IPS DF 6.9 (cell line): ENCODE measurements around the gene RNF181.

Experiments
- DNase-seq: peaks from one replicate; pipeline ENCODE4 v3.0.0-alpha.2; 2013; ENCODE audit warnings: low read depth, low spot score
- H3K27ac ChIP-seq: one replicate; pipeline ENCODE4 v1.5.1; 2013; ENCODE audit warnings: low read length, control low read depth
- H3K27me3 ChIP-seq: 2 replicates; pipeline ENCODE4 v1.6.1; 2013; ENCODE audit warnings: mild to moderate bottlenecking, low read length; ENCODE audit not compliant: control insufficient read depth, insufficient read depth
- H3K36me3 ChIP-seq: 2 replicates; pipeline ENCODE4 v1.6.1; 2013; ENCODE audit warnings: low read length; ENCODE audit not compliant: control insufficient read depth, insufficient read depth
- H3K4me1 ChIP-seq: 2 replicates; pipeline ENCODE4 v1.6.1; 2013; ENCODE audit warnings: low read length; ENCODE audit not compliant: control insufficient read depth, insufficient read depth
- H3K4me3 ChIP-seq: 2 replicates; pipeline ENCODE4 v1.5.1; 2013; ENCODE audit warnings: mild to moderate bottlenecking, low read length
- H3K9me3 ChIP-seq: 2 replicates; pipeline ENCODE4 v1.6.1; 2013; ENCODE audit warnings: low read length, inconsistent platforms; ENCODE audit not compliant: control insufficient read depth, insufficient read depth
- WGBS: extraction: QIAGEN DNeasy Blood & Tissue Kit; methylation state at CpG from one replicate; pipeline ENCODE4 v1.1.7; 2013; ENCODE audit warnings: mixed read lengths, missing lambda C conversion rate; ENCODE audit not compliant: insufficient read length, insufficient coverage; 5-methylcytosine and 5-hydroxymethylcytosine counted together

RNF181 gene

GRCh38 chr2:85595301-85596025 is at the start of gene RNF181:
TSS of gene RNF181 (plus strand) at chr2:85595745. CDS start at chr2:85595764, 19 bp downstream.
- Histone ChIP-seq H3K27ac (no peak within 1 kb of the TSS), H3K4me1 (no peaks in the 10 kb centered on the region; the same call in 1 of the 2 replicates), H3K9me3 (no peaks in the 10 kb centered on the region), H3K4me3 (peak within 1 kb of the TSS; percentile 67), H3K27me3 (no peaks in the 10 kb centered on the region), H3K36me3 (0 out of 2 replicates have a peak, but pooled peaks cover 4% of the 10 kb centered on the region)
- DNase-seq = peak; percentile 95
- WGBS = no CpG with 5 or more reads among the region's 47 CpGs

- WGBS = no CpG with 5 or more reads among the region's 5 CpGs
- Histone ChIP-seq H3K27ac (no peak overlapping the region), H3K36me3 (peaks cover 33% of the 10 kb centered on the region), H3K4me1 (no peaks in the 10 kb centered on the region), H3K27me3 (no peaks in the 10 kb centered on the region), H3K4me3 (no peak overlapping the region), H3K9me3 (no peaks in the 10 kb centered on the region)
- no peak for DNase-seq
Measured at GRCh38 chr2:85545780-85546240, 49.7 kb upstream of the RNF181 start.

GRCh38 chr2:85547089-85547858 is 48.3 kb upstream of the RNF181 start:
- Histone ChIP-seq H3K4me1 (no peaks in the 10 kb centered on the region), H3K36me3 (peaks cover 29% of the 10 kb centered on the region), H3K9me3 (no peaks in the 10 kb centered on the region), H3K4me3 (no peak overlapping the region), H3K27ac (no peak overlapping the region), H3K27me3 (no peaks in the 10 kb centered on the region)
- no peak for DNase-seq
- no CpG with 5 or more reads among the region's 1 CpG for WGBS

- H3K4me3 ChIP-seq = no peak overlapping the region
- H3K9me3 ChIP-seq = no peaks in the 10 kb centered on the region
- H3K27ac ChIP-seq = no peak overlapping the region
- no peak for DNase-seq
- peaks cover 22% of the 10 kb centered on the region; the same call in 1 of the 2 replicates for H3K36me3 ChIP-seq
- no CpG with 5 or more reads among the region's 6 CpGs for WGBS
- no peaks in the 10 kb centered on the region for H3K27me3 ChIP-seq
- H3K4me1 ChIP-seq = no peaks in the 10 kb centered on the region
Measured at GRCh38 chr2:85547859-85548607, 47.5 kb upstream of the RNF181 start.

- Histone ChIP-seq H3K4me3 (no peak overlapping the region), H3K27me3 (no peaks in the 10 kb centered on the region), H3K9me3 (no peaks in the 10 kb centered on the region), H3K27ac (no peak overlapping the region), H3K4me1 (no peaks in the 10 kb centered on the region), H3K36me3 (peaks cover 20% of the 10 kb centered on the region; the same call in 1 of the 2 replicates)
- no peak for DNase-seq
- WGBS = no CpG with 5 or more reads among the region's 2 CpGs
Measured at GRCh38 chr2:85548608-85548900, 47.0 kb upstream of the RNF181 start.

GRCh38 chr2:85549095-85549494 is 46.5 kb upstream of the RNF181 start:
- DNase-seq = no peak
- no peak overlapping the region for H3K4me3 ChIP-seq
- H3K27me3 ChIP-seq = no peaks in the 10 kb centered on the region
- no CpG with 5 or more reads among the region's 10 CpGs for WGBS
- H3K9me3 ChIP-seq = no peaks in the 10 kb centered on the region
- H3K36me3 ChIP-seq = peaks cover 19% of the 10 kb centered on the region; the same call in 1 of the 2 replicates
- no peak overlapping the region for H3K27ac ChIP-seq
- H3K4me1 ChIP-seq = no peaks in the 10 kb centered on the region

GRCh38 chr2:85549826-85550225 is 45.7 kb upstream of the RNF181 start:
- no CpG with 5 or more reads among the region's 4 CpGs for WGBS
- Histone ChIP-seq H3K36me3 (peaks cover 20% of the 10 kb centered on the region; the same call in 1 of the 2 replicates), H3K9me3 (no peaks in the 10 kb centered on the region), H3K4me1 (no peaks in the 10 kb centered on the region), H3K27ac (no peak overlapping the region), H3K4me3 (no peak overlapping the region), H3K27me3 (no peaks in the 10 kb centered on the region)
- DNase-seq = no peak

GRCh38 chr2:85550486-85550885 is 45.1 kb upstream of the RNF181 start:
- Histone ChIP-seq H3K27ac (no peak overlapping the region), H3K4me3 (no peak overlapping the region), H3K4me1 (no peaks in the 10 kb centered on the region), H3K27me3 (no peaks in the 10 kb centered on the region), H3K9me3 (no peaks in the 10 kb centered on the region), H3K36me3 (peaks cover 23% of the 10 kb centered on the region; the same call in 1 of the 2 replicates)
- no CpG with 5 or more reads among the region's 10 CpGs for WGBS
- no peak for DNase-seq

- no peaks in the 10 kb centered on the region for H3K4me1 ChIP-seq
- H3K27me3 ChIP-seq = no peaks in the 10 kb centered on the region
- H3K4me3 ChIP-seq = no peak overlapping the region
- H3K36me3 ChIP-seq = peaks cover 23% of the 10 kb centered on the region; the same call in 1 of the 2 replicates
- no peaks in the 10 kb centered on the region for H3K9me3 ChIP-seq
- DNase-seq = no peak
- no peak overlapping the region for H3K27ac ChIP-seq
- WGBS = no CpG with 5 or more reads among the region's 9 CpGs
Measured at GRCh38 chr2:85551698-85552678, 43.6 kb upstream of the RNF181 start.
